OCI-LY7 (cell line): ENCODE measurements around the gene SMOC1. TPM values are rescaled to one million over a fixed set of nuclear protein-coding genes. Genes with fewer than 3 reads are reported as not detected.

Experiments used
- BruUV-seq: library from RNA; stranded (reverse); fragments of 400-500 nt; replicated peaks from 2 replicates; lab custom pipeline; 2021; lab: Mats Ljungman, UMichigan
- CTCF ChIA-PET: fragments of 300-600 bp; sonication (Branson Sonifier 250); formaldehyde crosslinking; loops from one replicate; lab custom pipeline; 2022; ENCODE audit warnings: antibody characterized with exemption; ENCODE audit not compliant: unreplicated experiment; lab: Charles Lee
- POLR2A ChIA-PET: fragments of 300-600 bp; sonication (Branson Sonifier 250); formaldehyde crosslinking; loops from one replicate; lab custom pipeline; 2022; ENCODE audit warnings: antibody characterized with exemption; lab: Charles Lee
- DNase-seq: peaks from one replicate; pipeline ENCODE4 v3.0.0-alpha.2; 2015; ENCODE audit warnings: low spot score
- H2AFZ ChIP-seq: fragments of 200-600 bp; sonication (generic), shearing (Covaris generic); 2 replicates; pipeline ENCODE4 v1.6.1; 2014; ENCODE audit warnings: mild to moderate bottlenecking, antibody characterized with exemption, low read length, moderate library complexity
- H3K27ac ChIP-seq: fragments of 200-600 bp; sonication (generic); 2 replicates; pipeline ENCODE4 v1.5.1; 2014; ENCODE audit warnings: mixed run types, low read depth, mild to moderate bottlenecking, moderate library complexity, low read length, inconsistent platforms; ENCODE audit not compliant: poor library complexity, severe bottlenecking
- H3K36me3 ChIP-seq: fragments of 200-600 bp; sonication (generic); 2 replicates; pipeline ENCODE4 v1.6.1; 2014; ENCODE audit warnings: mild to moderate bottlenecking, antibody characterized with exemption, low read length, moderate library complexity, mixed read lengths; ENCODE audit not compliant: insufficient read depth
- H3K4me1 ChIP-seq: fragments of 200-600 bp; sonication (generic); 2 replicates; pipeline ENCODE4 v1.5.1; 2014; ENCODE audit warnings: mild to moderate bottlenecking, low read length; ENCODE audit not compliant: insufficient read depth, poor library complexity, severe bottlenecking
- H3K4me2 ChIP-seq: fragments of 200-600 bp; sonication (generic); 2 replicates; pipeline ENCODE4 v1.6.1; 2014; ENCODE audit warnings: mild to moderate bottlenecking, low read length
- H3K4me3 ChIP-seq: fragments of 200-600 bp; sonication (generic); 2 replicates; pipeline ENCODE4 v1.5.1; 2014; ENCODE audit warnings: mild to moderate bottlenecking, low read depth, low read length; ENCODE audit not compliant: poor library complexity, severe bottlenecking
- H3K79me2 ChIP-seq: fragments of 200-600 bp; sonication (generic); 2 replicates; pipeline ENCODE4 v1.6.1; 2016; ENCODE audit warnings: low read depth, mild to moderate bottlenecking, low read length, moderate library complexity, mixed read lengths; ENCODE audit not compliant: insufficient read depth
- H3K9me2 ChIP-seq: fragments of 200-600 bp; sonication (generic); 2 replicates; pipeline ENCODE4 v1.6.1; 2016; ENCODE audit warnings: mild to moderate bottlenecking, low read length, mixed read lengths; ENCODE audit not compliant: insufficient read depth
- H3K9me3 ChIP-seq: fragments of 200-600 bp; sonication (generic); 2 replicates; pipeline ENCODE4 v1.6.1; 2014; ENCODE audit warnings: mild to moderate bottlenecking, mixed run types, low read length, mixed read lengths
- H4K20me1 ChIP-seq: fragments of 200-600 bp; sonication (generic); 2 replicates; pipeline ENCODE4 v1.6.1; 2014; ENCODE audit warnings: mild to moderate bottlenecking, antibody characterized with exemption, low read length, moderate library complexity, mixed read lengths; ENCODE audit not compliant: insufficient read depth
- CTCF ChIP-seq: fragments of 200-600 bp; sonication (generic); conservative IDR thresholded peaks from 2 replicates; pipeline ENCODE4 v1.5.1; 2014; ENCODE audit warnings: mild to moderate bottlenecking, antibody characterized with exemption, low read length, moderate library complexity, mixed read lengths
- EZH2phosphoT487 ChIP-seq: fragments of 200-600 bp; sonication (generic); IDR thresholded peaks from 2 replicates; pipeline ENCODE4 v1.6.1; 2018; ENCODE audit warnings: low read depth, borderline replicate concordance, mild to moderate bottlenecking, mixed run types, antibody characterized with exemption, low read length, moderate library complexity, mixed read lengths
- intact Hi-C: fragments of 100-400 bp; cut with micrococcal nuclease; formaldehyde crosslinking; loops from one replicate; pipeline ENCODE4 v1.10.0; 2022; ENCODE audit not compliant: unreplicated experiment
- total RNA-seq, 2 experiments: library from RNA; depleted of rRNA in 1 of 2; stranded (reverse); fragments of >200 nt in 1 of 2; shearing (Covaris generic) in 1 of 2; gene quantifications; 2 replicates each; pipeline ENCODE4 v1.2.3, GENCODE V29; 2014 to 2022

Gene SMOC1
- total RNA-seq, 2 experiments from 2014 or later, result not detected

GRCh38 chr14:69996216-69996615 lies 117.0 kb downstream of the SMOC1 start:
- Histone ChIP-seq H3K4me3 (no peak overlapping the region), H3K36me3 (no peaks in the 10 kb centered on the region), H3K9me2 (no peaks in the 10 kb centered on the region), H3K27ac (no peak overlapping the region), H2AFZ (no peak overlapping the region), H3K79me2 (no peaks in the 10 kb centered on the region), H3K4me1 (no peaks in the 10 kb centered on the region), H4K20me1 (no peaks in the 10 kb centered on the region), H3K4me2 (no peak overlapping the region), H3K9me3 (no peaks in the 10 kb centered on the region)
- intact Hi-C loops, result no loop called here
- BruUV-seq, result no TSS peak
- POLR2A ChIA-PET, result no interaction called here
- DNase-seq, result no peak
- CTCF ChIA-PET, result no interaction called here
- TF ChIP-seq EZH2phosphoT487 (no peak), CTCF (no peak)

GRCh38 chr14:69997849-69998248 lies 118.6 kb downstream of the SMOC1 start:
- Histone ChIP-seq H3K36me3 (no peaks in the 10 kb centered on the region), H3K9me2 (no peaks in the 10 kb centered on the region), H3K79me2 (no peaks in the 10 kb centered on the region), H3K27ac (no peak overlapping the region), H3K9me3 (no peaks in the 10 kb centered on the region), H3K4me2 (no peak overlapping the region), H3K4me1 (no peaks in the 10 kb centered on the region), H2AFZ (no peak overlapping the region), H4K20me1 (no peaks in the 10 kb centered on the region), H3K4me3 (no peak overlapping the region)
- no TSS peak for BruUV-seq
- intact Hi-C loops, result no loop called here
- DNase-seq, result no peak
- CTCF ChIA-PET, result no interaction called here
- POLR2A ChIA-PET, result no interaction called here
- TF ChIP-seq EZH2phosphoT487, result no peak
- TF ChIP-seq CTCF, result no peak

- H3K36me3 ChIP-seq, result no peaks in the 10 kb centered on the region
- no peak overlapping the region for H2AFZ ChIP-seq
- no peak overlapping the region for H3K27ac ChIP-seq
- BruUV-seq, result no TSS peak
- H4K20me1 ChIP-seq, result no peaks in the 10 kb centered on the region
- CTCF ChIA-PET, result no interaction called here
- intact Hi-C loops, result no loop called here
- TF ChIP-seq CTCF (no peak), EZH2phosphoT487 (no peak)
- POLR2A ChIA-PET, result no interaction called here
- DNase-seq, result no peak
- H3K9me3 ChIP-seq, result no peaks in the 10 kb centered on the region
- no peaks in the 10 kb centered on the region for H3K9me2 ChIP-seq
- H3K79me2 ChIP-seq, result no peaks in the 10 kb centered on the region
- no peak overlapping the region for H3K4me2 ChIP-seq
- no peak overlapping the region for H3K4me3 ChIP-seq
- no peaks in the 10 kb centered on the region for H3K4me1 ChIP-seq
Measured at GRCh38 chr14:69999261-69999674, 120.1 kb downstream of the SMOC1 start.
